GM19438 (cell line): Measurements from ENCODE around the gene CHAT.

Source experiments
- ATAC-seq: cut with Tn5 transposase; IDR thresholded peaks from one replicate; pipeline ENCODE4 v1.9.1; 2021; ENCODE audit warnings: low read depth; ENCODE audit not compliant: unreplicated experiment

Gene CHAT

DNA sequence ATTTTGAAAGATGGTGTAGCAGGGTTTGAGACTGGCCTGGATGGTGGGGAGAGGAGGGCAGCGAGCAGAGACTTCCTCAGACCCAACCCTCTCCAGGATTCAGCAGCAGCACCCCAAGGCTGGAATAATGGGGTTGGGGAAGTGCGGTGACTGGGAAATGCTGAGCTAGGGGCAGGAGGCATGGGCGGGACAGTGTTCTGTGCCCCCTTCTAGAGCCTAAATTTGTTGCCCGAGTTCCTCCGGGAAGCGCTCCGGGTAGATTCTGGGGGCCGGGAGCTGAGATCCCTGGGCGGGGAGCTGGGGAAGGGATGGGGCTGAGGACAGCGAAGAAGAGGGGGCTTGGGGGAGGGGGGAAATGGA, at the start of gene CHAT:
Gene CHAT, plus strand, starts transcription at position 156 of the 360 bp plus-strand sequence. Its CDS starts 153 bp downstream, at position 309.
- no peak for ATAC-seq

GRCh38 chr10:49564461-49565009, 49.3 kb upstream of the CHAT start:
- ATAC-seq = no peak

DNA sequence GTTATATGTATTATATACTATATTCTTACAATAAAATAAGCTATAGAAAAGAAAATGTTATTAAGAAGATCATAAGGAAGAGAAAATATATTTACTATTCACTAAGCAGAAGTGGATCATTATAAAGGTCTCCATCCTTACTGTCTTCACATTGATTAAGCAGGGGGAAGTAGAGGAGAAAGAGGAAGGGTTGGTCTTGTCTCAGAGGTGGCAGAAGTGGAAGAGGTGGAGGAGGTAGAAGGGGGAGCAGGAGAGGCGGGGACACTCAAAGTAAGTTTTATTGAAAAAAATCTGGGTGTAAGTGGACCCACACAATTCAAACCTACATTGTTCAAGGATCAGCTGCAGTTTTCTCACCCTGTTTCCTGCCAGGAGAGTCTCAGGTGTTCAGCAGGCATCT, 46.0 kb upstream of the CHAT start:
- ATAC-seq = no peak

DNA sequence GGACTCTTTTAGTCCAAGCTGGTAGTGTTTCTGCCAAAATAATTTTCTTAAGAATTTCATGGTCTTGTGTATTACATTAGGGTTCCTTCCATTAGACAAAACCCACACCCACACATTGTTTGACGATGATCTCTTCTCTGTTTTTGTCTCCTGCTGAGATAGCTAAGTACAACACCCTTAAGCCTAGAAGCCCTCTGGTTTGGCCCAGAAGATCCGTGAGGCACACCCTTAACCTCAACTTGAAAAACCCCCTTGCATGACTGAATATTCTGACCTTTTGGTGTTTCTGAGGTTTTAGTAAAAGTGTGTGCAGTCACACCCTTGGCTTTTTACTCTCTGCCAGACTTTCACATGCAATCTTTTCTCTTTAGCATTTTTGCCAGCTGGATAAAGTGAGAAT, 45.6 kb upstream of the CHAT start:
- no peak for ATAC-seq

DNA sequence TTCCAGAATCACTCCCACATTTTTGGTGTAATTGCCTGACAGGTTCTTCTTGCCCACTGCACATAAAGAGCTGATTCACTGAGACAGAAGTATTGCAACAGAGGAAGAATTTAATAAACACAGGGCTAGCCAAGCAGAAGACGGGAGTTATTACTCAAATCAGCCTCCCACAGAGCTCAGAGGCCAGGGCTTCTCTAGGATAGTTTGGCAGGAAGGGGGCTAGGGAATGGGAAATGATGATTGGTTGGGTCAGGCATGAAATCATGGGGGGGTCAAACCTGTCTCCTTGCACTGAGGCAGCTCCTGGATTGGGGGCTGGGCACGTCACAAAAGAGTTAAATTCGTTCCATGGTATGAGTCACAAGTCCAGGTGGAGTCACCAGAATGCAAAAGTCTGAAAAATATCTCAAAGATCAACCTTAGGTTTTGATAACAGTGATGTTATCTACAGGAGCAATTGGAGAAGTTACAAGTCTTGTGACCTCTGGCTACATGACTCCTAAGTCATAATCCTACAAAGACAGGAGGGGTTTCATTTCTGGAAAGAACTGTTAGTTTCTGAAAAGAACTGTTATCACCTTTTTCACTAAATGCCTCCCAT, 44.7 kb upstream of the CHAT start:
- no peak for ATAC-seq

DNA sequence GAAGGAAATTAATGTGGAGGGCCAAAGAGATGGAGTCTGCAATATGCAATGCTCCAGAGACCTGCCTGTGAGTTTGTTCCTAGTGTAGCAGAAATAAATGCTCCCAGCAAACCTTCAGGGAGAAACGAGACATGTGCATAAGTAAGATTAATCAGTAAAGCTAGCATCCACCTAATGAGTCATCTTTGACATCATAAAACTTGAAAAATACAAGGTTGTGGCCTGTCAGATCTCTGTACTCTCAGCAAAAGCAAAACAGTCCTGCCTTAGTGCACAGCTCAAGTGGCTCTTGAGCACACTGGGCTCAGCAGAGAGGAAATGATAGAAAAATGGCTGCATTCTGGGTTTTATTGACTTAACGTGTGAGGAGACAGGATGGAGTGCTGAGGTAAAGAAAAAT, 42.4 kb upstream of the CHAT start:
- no peak for ATAC-seq

DNA sequence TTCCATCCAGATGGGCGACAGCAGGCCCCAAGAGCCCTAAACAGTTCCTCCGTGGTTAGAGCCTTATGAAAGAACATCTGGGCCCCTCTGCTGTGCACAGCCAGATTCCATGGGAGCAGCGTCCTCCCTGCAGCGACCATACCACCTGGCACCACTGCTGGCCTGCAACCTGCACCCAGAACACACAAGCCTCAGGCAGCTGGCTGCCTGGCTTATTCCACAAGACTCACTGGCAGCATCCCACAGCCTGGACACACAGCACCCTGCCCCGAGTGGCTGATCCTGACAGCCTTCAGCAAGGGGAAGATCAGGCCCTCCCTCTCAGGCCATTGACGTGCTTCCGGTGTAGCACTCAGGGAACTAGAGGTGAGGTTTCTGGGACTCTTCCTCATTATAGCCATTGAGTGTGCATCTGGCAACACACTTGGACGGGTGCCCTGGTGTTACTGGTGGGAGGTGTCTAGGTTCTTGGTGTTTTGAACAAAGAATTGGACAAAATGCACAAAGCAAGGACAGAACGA, 41.2 kb upstream of the CHAT start:
- ATAC-seq = no peak

- ATAC-seq = no peak
These were observed 38.3 kb upstream of the CHAT start for GRCh38 chr10:49575489-49576072.

DNA sequence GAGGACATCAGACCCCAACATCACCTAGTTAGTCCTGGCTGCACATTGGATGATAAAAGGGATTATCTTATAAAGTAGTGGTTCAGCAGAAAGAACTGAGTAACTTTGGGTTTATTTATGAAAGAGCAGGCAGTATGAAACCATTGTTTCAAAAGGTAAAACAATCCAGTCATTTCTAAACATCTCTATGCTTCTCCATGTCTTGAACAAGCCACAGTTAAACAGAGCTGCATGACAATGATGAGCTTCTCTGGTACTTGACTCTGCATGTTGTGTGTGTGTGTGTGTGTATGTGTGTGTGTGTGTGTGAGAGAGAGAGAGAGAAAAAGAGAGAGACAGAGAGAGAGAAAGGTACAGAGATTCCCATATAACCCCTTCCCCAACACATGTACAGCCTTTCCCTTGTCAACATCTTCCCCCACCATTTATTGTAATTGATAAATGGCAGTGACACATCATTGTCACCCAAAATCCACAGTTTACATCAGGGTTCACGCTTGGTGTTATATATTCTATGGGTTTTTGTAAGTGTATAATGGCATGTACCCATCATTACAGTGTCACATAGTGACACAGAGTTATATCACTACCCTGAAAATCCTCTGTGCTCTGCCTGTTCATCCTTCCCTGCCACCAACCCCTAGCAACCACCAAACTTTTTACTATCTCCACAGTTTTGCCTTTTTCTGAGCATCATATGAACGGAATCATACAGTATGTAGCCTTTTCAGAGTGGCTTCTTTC, 36.5 kb upstream of the CHAT start:
- ATAC-seq = no peak

DNA sequence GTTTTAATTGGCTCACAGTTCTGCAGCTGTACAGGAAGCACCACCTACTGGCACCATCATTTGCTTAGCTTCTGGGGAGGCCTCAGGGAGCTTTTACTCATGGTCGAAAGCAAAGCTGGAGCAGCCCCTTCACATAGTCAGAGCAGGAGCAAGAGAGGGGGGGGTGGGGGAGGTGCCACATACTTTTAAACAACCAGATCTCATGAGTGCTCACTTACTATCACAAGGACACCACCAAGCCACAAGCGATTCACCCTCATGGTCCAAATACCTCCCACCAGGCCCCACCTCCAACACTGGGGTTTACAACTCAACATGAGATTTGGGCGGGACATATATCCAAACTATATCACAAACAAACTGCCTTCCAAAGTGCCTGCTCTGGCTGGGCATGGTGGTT, 35.4 kb upstream of the CHAT start:
- no peak for ATAC-seq

DNA sequence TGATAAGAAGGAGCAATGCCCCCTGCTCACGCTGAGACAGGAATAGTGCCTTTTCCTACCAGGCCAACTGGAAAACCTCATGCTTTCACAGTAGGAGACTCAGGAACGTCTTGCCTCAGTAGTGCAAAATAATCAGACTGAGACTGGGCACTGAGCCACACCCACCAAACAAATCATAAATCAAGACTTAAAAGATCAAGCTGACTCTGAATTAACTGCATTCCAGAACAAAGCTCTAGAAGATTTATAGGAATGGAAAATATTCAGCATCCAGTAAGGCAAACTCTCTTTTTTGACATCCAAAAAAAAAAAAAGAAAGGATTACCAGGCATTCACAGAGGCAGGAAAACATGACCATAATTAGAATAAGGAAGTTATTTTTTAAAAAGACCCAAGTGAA, 34.2 kb upstream of the CHAT start:
- no peak for ATAC-seq

DNA sequence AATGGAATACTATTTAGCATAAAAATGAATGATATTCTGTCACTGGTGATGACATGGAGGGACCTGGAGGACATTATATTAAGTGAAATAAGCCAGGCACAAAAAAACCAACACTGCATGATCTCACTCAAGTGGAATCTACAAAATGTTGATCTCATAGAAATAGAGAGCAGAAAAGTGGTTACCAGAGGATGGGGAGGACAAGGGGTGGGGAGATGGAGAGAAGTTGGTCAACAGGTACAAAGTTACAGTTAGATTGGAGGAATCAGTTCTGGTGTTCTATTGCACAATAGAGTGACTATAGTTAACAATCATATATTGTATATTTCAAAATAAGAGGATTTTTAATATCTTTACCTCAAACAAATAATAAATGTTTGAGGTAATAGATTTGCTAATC, 28.4 kb upstream of the CHAT start:
- ATAC-seq = no peak

DNA sequence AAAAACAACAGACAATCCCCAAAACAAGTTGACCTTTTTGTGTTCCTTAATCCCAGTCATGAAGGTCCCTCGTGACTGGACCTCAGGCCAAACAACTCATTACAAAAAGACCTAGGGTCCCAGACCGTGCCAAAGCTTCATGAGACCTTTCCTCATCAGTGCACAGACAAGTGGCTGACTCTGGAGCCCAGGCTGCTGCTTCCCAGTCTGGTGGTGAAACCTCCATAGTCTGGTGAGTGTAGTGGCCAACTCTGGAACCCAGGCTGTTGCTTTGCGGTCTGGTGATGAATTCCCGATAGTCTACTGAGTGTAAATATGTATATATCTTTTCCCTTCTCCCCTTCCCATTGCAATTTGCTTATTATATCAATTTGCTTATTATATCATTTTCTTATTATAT, 25.9 kb upstream of the CHAT start:
- no peak for ATAC-seq

DNA sequence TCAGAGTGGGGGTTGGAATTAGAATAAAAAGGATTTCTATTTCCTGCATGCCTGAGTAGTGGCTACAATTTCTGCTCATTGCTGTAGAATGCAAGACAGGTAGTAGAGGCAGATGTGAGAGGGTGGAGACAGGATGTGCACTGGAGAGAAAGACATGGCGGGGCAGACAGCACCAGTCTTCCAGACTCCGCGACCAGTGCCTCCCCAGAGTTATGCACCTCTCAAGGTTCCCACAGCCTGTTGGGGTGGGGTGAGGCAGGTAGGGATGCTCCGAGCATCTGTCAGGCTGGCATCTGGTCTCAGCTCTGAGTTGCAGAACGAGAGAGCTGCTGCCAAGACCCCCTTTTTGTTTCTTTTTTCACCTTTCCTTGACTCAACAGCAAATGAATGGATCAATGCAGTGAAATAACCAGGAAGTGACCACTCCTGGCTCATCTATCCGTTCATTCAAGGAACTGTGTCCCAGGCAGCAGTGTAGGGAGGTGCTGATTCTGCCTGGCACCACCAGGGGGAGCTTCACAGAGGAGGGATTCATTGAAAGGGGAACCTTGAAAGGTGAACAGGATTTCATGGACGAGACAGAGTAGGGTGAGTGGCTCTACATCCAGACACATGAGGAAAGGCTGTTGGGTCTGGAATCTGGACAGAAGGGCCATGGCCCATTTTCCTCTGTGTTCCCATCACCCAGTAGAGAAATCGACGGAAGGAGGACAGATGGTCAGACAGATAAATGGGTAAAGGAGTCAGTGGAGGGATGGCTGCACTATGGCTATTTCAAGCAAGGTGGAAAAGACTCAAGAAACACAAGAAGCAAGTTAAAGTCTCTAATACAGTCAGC, 20.9 kb upstream of the CHAT start:
- ATAC-seq = no peak

DNA sequence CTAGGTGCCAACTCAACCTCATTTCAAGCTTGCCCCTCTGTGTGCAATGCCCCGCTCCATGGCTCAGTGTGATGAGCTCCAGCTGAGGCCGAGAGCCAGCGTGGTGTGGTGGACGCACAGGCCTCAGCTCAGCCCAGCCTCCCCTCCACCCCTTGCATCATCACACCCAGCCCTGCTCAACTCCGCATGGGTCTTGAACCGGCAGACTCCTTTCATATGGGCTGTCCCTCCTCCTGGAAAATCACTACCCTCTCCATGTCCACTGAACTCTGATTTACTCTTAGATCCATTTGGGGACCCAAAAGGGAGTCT, 20.3 kb upstream of the CHAT start:
- ATAC-seq = no peak

GRCh38 chr10:49593998-49594397, 19.8 kb upstream of the CHAT start:
- no peak for ATAC-seq

GRCh38 chr10:49594594-49594993, 19.2 kb upstream of the CHAT start:
- ATAC-seq = no peak

GRCh38 chr10:49595003-49595712, 18.7 kb upstream of the CHAT start:
- ATAC-seq = no peak

- ATAC-seq = no peak
These were observed 17.9 kb upstream of the CHAT start for GRCh38 chr10:49595713-49596492.

DNA sequence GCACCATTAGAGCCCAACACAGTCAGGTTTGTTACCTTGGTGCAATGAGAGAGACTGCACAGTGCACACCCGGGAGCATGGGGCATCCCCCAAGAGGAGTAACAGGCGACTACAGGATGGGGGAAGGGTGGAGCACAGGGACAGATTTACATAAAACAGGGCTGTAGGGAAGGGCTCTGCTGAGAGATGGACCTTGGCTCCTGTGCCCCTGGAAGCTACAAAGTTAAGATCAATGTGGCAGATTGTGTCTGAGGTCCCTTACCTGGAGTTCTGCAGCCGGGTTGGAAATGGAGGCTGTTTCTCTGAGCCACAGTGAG, 17.4 kb upstream of the CHAT start:
- ATAC-seq = no peak
